HEK293T (cell line): ENCODE results near the gene PPARA.

ENCODE experiments used
- ARNT ChIP-seq: fragments of 450-650 bp; IDR thresholded peaks from 2 replicates; pipeline ENCODE4 v1.6.1; 2017; ENCODE audit warnings: mild to moderate bottlenecking
- BHLHE40 ChIP-seq: fragments of 450-650 bp; IDR thresholded peaks from 2 replicates; pipeline ENCODE4 v1.6.1; 2016; ENCODE audit warnings: mild to moderate bottlenecking, moderate library complexity, borderline replicate concordance
- L3MBTL2 ChIP-seq: fragments of 450-650 bp; conservative IDR thresholded peaks from 2 replicates; pipeline ENCODE4 v1.6.1; 2016; ENCODE audit warnings: mild to moderate bottlenecking
- SP1 ChIP-seq: fragments of 450-650 bp; IDR thresholded peaks from 2 replicates; pipeline ENCODE4 v1.6.1; 2017
- SUZ12 ChIP-seq: fragments of 450-650 bp; IDR thresholded peaks from 2 replicates; pipeline ENCODE4 v1.6.1; 2016; ENCODE audit warnings: mild to moderate bottlenecking

DNA sequence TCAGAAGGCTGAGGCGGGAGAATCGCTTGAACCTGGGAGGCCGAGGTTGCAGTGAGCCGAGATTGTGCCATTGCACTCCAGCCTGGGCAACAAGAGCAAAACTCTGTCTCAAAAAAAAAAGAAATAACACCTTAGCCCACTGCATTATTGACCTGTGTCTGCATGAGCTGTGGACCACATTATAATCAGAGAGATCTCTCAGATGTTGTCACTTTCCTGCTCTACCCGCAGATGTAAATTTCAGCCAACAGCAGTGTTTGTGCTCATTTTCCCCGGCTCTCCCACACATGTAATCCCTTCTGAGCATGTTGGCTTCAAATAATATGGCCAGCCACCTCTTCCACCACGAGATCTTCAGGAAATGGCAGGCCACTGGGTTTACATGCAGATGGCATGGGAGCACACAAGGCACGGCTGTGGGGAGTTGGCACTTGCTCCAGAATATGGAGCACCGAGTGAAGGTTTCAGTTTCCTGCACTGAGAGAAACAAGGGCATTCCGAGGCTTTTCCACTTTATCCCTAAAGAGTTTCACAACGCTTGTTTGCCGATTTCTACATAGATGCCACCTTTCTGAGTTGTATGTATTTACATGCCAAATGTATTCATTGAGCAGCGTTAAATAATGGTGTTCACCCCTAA lies 80.1 kb downstream of the PPARA start:
- TF ChIP-seq SP1 (no peak), ARNT (no peak), SUZ12 (no peak), L3MBTL2 (no peak), BHLHE40 (no peak)
